Measurements from ENCODE around the gene U2AF1L4.
A peak's percentile ranks its signal among the peaks of the same experiment; 100 is the strongest.

Gene U2AF1L4

GRCh38 chr19:35703343-35703742 is 41.9 kb downstream of the U2AF1L4 start:
- Histone ChIP-seq H3K9me3 (ENCODE audit: control insufficient read depth, low read length) (no peaks in the 10 kb centered on the region), H3K36me3 (ENCODE audit: control insufficient read depth, insufficient read depth, low read length) (no peaks in the 10 kb centered on the region), H3K4me1 (ENCODE audit: control insufficient read depth, insufficient read depth, low read length, poor library complexity, severe bottlenecking) (no peaks in the 10 kb centered on the region), H3K4me3 (ENCODE audit: extremely low read depth, insufficient read depth, low read length, poor library complexity, severe bottlenecking) (no peak overlapping the region), H3K27ac (ENCODE audit: low read depth, low read length, severe bottlenecking) (no peak overlapping the region)
- 57 to 70% methylated on average over 4 to 7 of the region's 9 CpGs for WGBS, 2 experiments (ENCODE audit: insufficient coverage in 2 of 2)

GRCh38 chr19:35702223-35703012 is 42.8 kb downstream of the U2AF1L4 start:
- Histone ChIP-seq H3K4me3 (ENCODE audit: extremely low read depth, insufficient read depth, low read length, poor library complexity, severe bottlenecking) (peak overlapping the region; percentile 41), H3K4me1 (ENCODE audit: control insufficient read depth, insufficient read depth, low read length, poor library complexity, severe bottlenecking) (no peaks in the 10 kb centered on the region), H3K27ac (ENCODE audit: low read depth, low read length, severe bottlenecking) (no peak overlapping the region), H3K9me3 (ENCODE audit: control insufficient read depth, low read length) (no peaks in the 10 kb centered on the region), H3K36me3 (ENCODE audit: control insufficient read depth, insufficient read depth, low read length) (no peaks in the 10 kb centered on the region)
- WGBS, 2 experiments (ENCODE audit: insufficient coverage in 2 of 2) = 1 to 2% methylated on average over 41 to 46 of the region's 50 CpGs

GRCh38 chr19:35696835-35697234 is 48.4 kb downstream of the U2AF1L4 start:
- H3K36me3 ChIP-seq (ENCODE audit: control insufficient read depth, insufficient read depth, low read length) = no peaks in the 10 kb centered on the region
- WGBS, 2 experiments (ENCODE audit: insufficient coverage in 2 of 2) = 72 to 93% methylated on average over 4 of the region's 4 CpGs
- no peaks in the 10 kb centered on the region for H3K4me1 ChIP-seq (ENCODE audit: control insufficient read depth, insufficient read depth, low read length, poor library complexity, severe bottlenecking)
- H3K9me3 ChIP-seq (ENCODE audit: control insufficient read depth, low read length) = no peaks in the 10 kb centered on the region
- H3K4me3 ChIP-seq (ENCODE audit: extremely low read depth, insufficient read depth, low read length, poor library complexity, severe bottlenecking) = no peak overlapping the region
- H3K27ac ChIP-seq (ENCODE audit: low read depth, low read length, severe bottlenecking) = no peak overlapping the region

- no peaks in the 10 kb centered on the region for H3K4me1 ChIP-seq (ENCODE audit: control insufficient read depth, insufficient read depth, low read length, poor library complexity, severe bottlenecking)
- no peaks in the 10 kb centered on the region for H3K9me3 ChIP-seq (ENCODE audit: control insufficient read depth, low read length)
- no peak overlapping the region for H3K27ac ChIP-seq (ENCODE audit: low read depth, low read length, severe bottlenecking)
- no peaks in the 10 kb centered on the region for H3K36me3 ChIP-seq (ENCODE audit: control insufficient read depth, insufficient read depth, low read length)
- 90% methylated on average over 2 of the region's 2 CpGs; no CpG with 5 or more reads in 1 of the 2 experiments for WGBS, 2 experiments (ENCODE audit: insufficient coverage in 2 of 2)
- no peak overlapping the region for H3K4me3 ChIP-seq (ENCODE audit: extremely low read depth, insufficient read depth, low read length, poor library complexity, severe bottlenecking)
These were observed 49.3 kb downstream of the U2AF1L4 start for GRCh38 chr19:35695895-35696422.

- Histone ChIP-seq H3K36me3 (ENCODE audit: control insufficient read depth, insufficient read depth, low read length) (no peaks in the 10 kb centered on the region), H3K27ac (ENCODE audit: low read depth, low read length, severe bottlenecking) (no peak overlapping the region), H3K4me3 (ENCODE audit: extremely low read depth, insufficient read depth, low read length, poor library complexity, severe bottlenecking) (no peak overlapping the region), H3K9me3 (ENCODE audit: control insufficient read depth, low read length) (no peaks in the 10 kb centered on the region), H3K4me1 (ENCODE audit: control insufficient read depth, insufficient read depth, low read length, poor library complexity, severe bottlenecking) (no peaks in the 10 kb centered on the region)
- 33 to 37% methylated on average over 2 to 6 of the region's 8 CpGs for WGBS, 2 experiments (ENCODE audit: insufficient coverage in 2 of 2)
These were observed 51.2 kb downstream of the U2AF1L4 start for GRCh38 chr19:35693835-35694599.

GRCh38 chr19:35693422-35693821 is 51.8 kb downstream of the U2AF1L4 start:
- H3K36me3 ChIP-seq (ENCODE audit: control insufficient read depth, insufficient read depth, low read length) = no peaks in the 10 kb centered on the region
- no peaks in the 10 kb centered on the region for H3K9me3 ChIP-seq (ENCODE audit: control insufficient read depth, low read length)
- 44 to 52% methylated on average over 2 of the region's 8 CpGs for WGBS, 2 experiments (ENCODE audit: insufficient coverage in 2 of 2)
- H3K4me1 ChIP-seq (ENCODE audit: control insufficient read depth, insufficient read depth, low read length, poor library complexity, severe bottlenecking) = no peaks in the 10 kb centered on the region
- no peak overlapping the region for H3K27ac ChIP-seq (ENCODE audit: low read depth, low read length, severe bottlenecking)
- no peak overlapping the region for H3K4me3 ChIP-seq (ENCODE audit: extremely low read depth, insufficient read depth, low read length, poor library complexity, severe bottlenecking)

Data from mesodermal cell (in vitro differentiated cells).